ENCODE measurements around the gene LGR4. TPM values are rescaled to one million over a fixed set of nuclear protein-coding genes. Genes with fewer than 3 reads are reported as not detected.
A peak's percentile ranks its signal among the peaks of the same experiment; 100 is the strongest.

The LGR4 gene
- total and polyA plus RNA-seq, 4 donors: 4.6 to 25.7 (median 21.5) TPM

- Histone ChIP-seq H3K27ac (ENCODE audit: low read depth in 1 of 2, low read length in 2 of 2) (no peak overlapping the region), H3K4me1 (ENCODE audit: control insufficient read depth in 1 of 2, insufficient read depth in 2 of 2, low read length in 2 of 2) (no peaks in the 10 kb centered on the region), H3K36me3 (ENCODE audit: control insufficient read depth in 1 of 2, insufficient read depth in 2 of 2, low read length in 1 of 2) (peaks cover 2 to 3% of the 10 kb centered on the region in 2 donors), H3K4me3 (ENCODE audit: low read length in 2 of 2) (no peak overlapping the region), H3K27me3 (ENCODE audit: control insufficient read depth in 1 of 2, insufficient read depth in 2 of 2, low read length in 1 of 2) (no peaks in the 10 kb centered on the region), H3K9me3 (ENCODE audit: control insufficient read depth, low read length) (no peaks in the 10 kb centered on the region)
- no peak for DNase-seq
- no peak for ATAC-seq (ENCODE audit: low FRiP score)
- 94 to 96% methylated on average over 1 of the region's 1 CpG for WGBS, 2 donors
- intact Hi-C loops (cut with DNase I): no loop called here
Measured at GRCh38 chr11:27495710-27496300, 23.2 kb upstream of the LGR4 start.

GRCh38 chr11:27489092-27489491 is 16.5 kb upstream of the LGR4 start:
- Histone ChIP-seq H3K9me3 (ENCODE audit: control insufficient read depth, low read length) (no peaks in the 10 kb centered on the region), H3K36me3 (ENCODE audit: control insufficient read depth in 1 of 2, insufficient read depth in 2 of 2, low read length in 1 of 2) (peaks cover 0 to 3% of the 10 kb centered on the region in 2 donors), H3K4me3 (ENCODE audit: low read length in 2 of 2) (no peak overlapping the region), H3K27ac (ENCODE audit: low read depth in 1 of 2, low read length in 2 of 2) (no peak overlapping the region), H3K27me3 (ENCODE audit: control insufficient read depth in 1 of 2, insufficient read depth in 2 of 2, low read length in 1 of 2) (no peaks in the 10 kb centered on the region), H3K4me1 (ENCODE audit: control insufficient read depth in 1 of 2, insufficient read depth in 2 of 2, low read length in 2 of 2) (no peaks in the 10 kb centered on the region)
- no peak for ATAC-seq (ENCODE audit: low FRiP score)
- intact Hi-C loops (cut with DNase I): loop anchor here (10.0 kb wide), 3 partner anchors 184 to 734 kb away; no protein-coding TSS in a partner anchor
- no peak for DNase-seq
- 80 to 81% methylated on average over 5 of the region's 5 CpGs for WGBS, 2 donors

DNA sequence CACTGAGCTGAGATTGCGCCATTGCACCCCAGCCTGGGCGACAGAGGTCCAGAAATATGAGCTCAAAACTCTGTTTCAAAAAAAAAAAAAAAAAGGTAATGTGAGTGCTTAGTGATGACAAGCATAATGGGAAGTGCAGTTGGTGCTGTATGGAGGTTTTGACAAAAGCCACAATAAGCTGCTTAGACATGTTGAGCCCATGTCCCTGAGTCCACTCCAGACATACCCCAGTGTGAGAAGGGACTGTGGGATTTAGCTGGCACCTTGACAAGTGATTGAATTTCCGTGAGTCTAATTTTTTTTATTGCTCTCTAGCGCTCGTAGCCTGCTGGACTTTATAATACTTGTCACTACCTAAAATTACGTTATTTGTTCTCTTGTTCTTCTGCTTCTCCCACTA is 15.1 kb upstream of the LGR4 start:
- Histone ChIP-seq H3K4me3 (ENCODE audit: low read length in 2 of 2) (no peak overlapping the region), H3K9me3 (ENCODE audit: control insufficient read depth, low read length) (no peaks in the 10 kb centered on the region), H3K36me3 (ENCODE audit: control insufficient read depth in 1 of 2, insufficient read depth in 2 of 2, low read length in 1 of 2) (peaks cover 0 to 3% of the 10 kb centered on the region in 2 donors), H3K4me1 (ENCODE audit: control insufficient read depth in 1 of 2, insufficient read depth in 2 of 2, low read length in 2 of 2) (no peaks in the 10 kb centered on the region), H3K27ac (ENCODE audit: low read depth in 1 of 2, low read length in 2 of 2) (no peak overlapping the region), H3K27me3 (ENCODE audit: control insufficient read depth in 1 of 2, insufficient read depth in 2 of 2, low read length in 1 of 2) (no peaks in the 10 kb centered on the region)
- no peak for DNase-seq
- intact Hi-C loops (cut with DNase I): loop anchor here (2.0 to 10.0 kb wide), 4 partner anchors 183 to 733 kb away; no protein-coding TSS in a partner anchor
- ATAC-seq (ENCODE audit: low FRiP score): no peak
- WGBS, 2 donors: 63 to 69% methylated on average over 6 of the region's 6 CpGs

DNA sequence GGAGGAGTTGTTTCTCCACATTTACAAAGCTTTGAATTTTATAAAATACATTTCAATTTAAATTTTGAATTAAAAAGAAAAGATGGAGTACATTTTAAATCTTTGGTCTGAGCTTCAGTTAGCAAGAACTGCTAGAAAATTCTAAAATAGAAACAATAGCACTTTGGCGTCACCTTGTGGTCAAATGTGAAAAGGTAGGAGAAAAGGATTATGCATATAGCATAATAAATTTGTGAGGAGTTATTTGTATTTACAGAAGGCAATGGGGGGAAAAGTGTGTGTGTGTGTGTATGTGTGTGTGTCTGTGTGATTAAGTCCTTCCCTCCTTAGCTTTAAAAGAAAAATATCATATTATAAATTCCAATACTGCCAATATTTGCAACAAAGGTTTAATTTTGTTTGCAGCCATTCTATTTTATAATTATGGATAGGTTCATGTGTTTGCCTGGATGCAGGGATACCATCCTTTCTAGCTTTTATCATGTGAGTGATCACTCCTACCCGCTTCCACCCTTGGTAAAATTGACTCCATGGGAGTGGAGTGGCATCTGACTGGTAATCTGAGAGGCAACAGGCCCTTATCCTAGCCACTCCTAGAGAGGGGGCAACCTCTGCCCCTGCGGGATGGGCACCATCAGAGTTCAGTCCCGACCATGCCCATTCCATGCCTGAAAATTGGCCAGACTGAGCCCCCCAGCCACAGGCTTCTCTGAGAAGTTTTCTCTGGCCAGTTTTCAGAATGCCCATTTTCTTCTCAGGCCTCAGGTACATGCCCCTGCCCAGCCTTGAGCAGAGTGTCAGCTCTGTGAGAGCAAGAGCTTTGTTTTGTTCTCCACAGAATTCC is 13.6 kb upstream of the LGR4 start:
- Histone ChIP-seq H3K36me3 (ENCODE audit: control insufficient read depth in 1 of 2, insufficient read depth in 2 of 2, low read length in 1 of 2) (peaks cover 0 to 3% of the 10 kb centered on the region in 2 donors), H3K27me3 (ENCODE audit: control insufficient read depth in 1 of 2, insufficient read depth in 2 of 2, low read length in 1 of 2) (no peaks in the 10 kb centered on the region), H3K4me1 (ENCODE audit: control insufficient read depth in 1 of 2, insufficient read depth in 2 of 2, low read length in 2 of 2) (no peaks in the 10 kb centered on the region), H3K9me3 (ENCODE audit: control insufficient read depth, low read length) (no peaks in the 10 kb centered on the region), H3K4me3 (ENCODE audit: low read length in 2 of 2) (no peak overlapping the region), H3K27ac (ENCODE audit: low read depth in 1 of 2, low read length in 2 of 2) (no peak overlapping the region)
- ATAC-seq (ENCODE audit: low FRiP score) (peak; percentile 64), DNase-seq (no peak)
- 33 to 34% methylated on average over 4 of the region's 4 CpGs for WGBS, 2 donors
- intact Hi-C loops (cut with DNase I): loop anchor here (2.0 to 10.0 kb wide), 4 partner anchors 181 to 731 kb away; no protein-coding TSS in a partner anchor

- H3K4me1 ChIP-seq (ENCODE audit: control insufficient read depth in 1 of 2, insufficient read depth in 2 of 2, low read length in 2 of 2): no peaks in the 10 kb centered on the region
- ATAC-seq (ENCODE audit: low FRiP score) (no peak), DNase-seq (no peak)
- no peaks in the 10 kb centered on the region for H3K36me3 ChIP-seq (ENCODE audit: control insufficient read depth in 1 of 2, insufficient read depth in 2 of 2, low read length in 1 of 2)
- no peaks in the 10 kb centered on the region for H3K9me3 ChIP-seq (ENCODE audit: control insufficient read depth, low read length)
- no peaks in the 10 kb centered on the region for H3K27me3 ChIP-seq (ENCODE audit: control insufficient read depth in 1 of 2, insufficient read depth in 2 of 2, low read length in 1 of 2)
- intact Hi-C loops (cut with DNase I): loop anchor here (10.0 kb wide), 3 partner anchors 178 to 728 kb away; no protein-coding TSS in a partner anchor
- 87 to 88% methylated on average over 2 of the region's 2 CpGs for WGBS, 2 donors
- H3K4me3 ChIP-seq (ENCODE audit: low read length in 2 of 2): no peak overlapping the region
- no peak overlapping the region for H3K27ac ChIP-seq (ENCODE audit: low read depth in 1 of 2, low read length in 2 of 2)
Measured at GRCh38 chr11:27482793-27483192, 10.2 kb upstream of the LGR4 start.

GRCh38 chr11:27481992-27482391 is 9.4 kb upstream of the LGR4 start:
- Histone ChIP-seq H3K9me3 (ENCODE audit: control insufficient read depth, low read length) (no peaks in the 10 kb centered on the region), H3K27me3 (ENCODE audit: control insufficient read depth in 1 of 2, insufficient read depth in 2 of 2, low read length in 1 of 2) (no peaks in the 10 kb centered on the region), H3K36me3 (ENCODE audit: control insufficient read depth in 1 of 2, insufficient read depth in 2 of 2, low read length in 1 of 2) (no peaks in the 10 kb centered on the region), H3K4me1 (ENCODE audit: control insufficient read depth in 1 of 2, insufficient read depth in 2 of 2, low read length in 2 of 2) (no peaks in the 10 kb centered on the region), H3K4me3 (ENCODE audit: low read length in 2 of 2) (no peak overlapping the region), H3K27ac (ENCODE audit: low read depth in 1 of 2, low read length in 2 of 2) (no peak overlapping the region)
- intact Hi-C loops (cut with DNase I): loop anchor here (10.0 kb wide), 3 partner anchors 177 to 727 kb away; no protein-coding TSS in a partner anchor
- 50 to 58% methylated on average over 4 of the region's 4 CpGs for WGBS, 2 donors
- ATAC-seq (ENCODE audit: low FRiP score) (no peak), DNase-seq (no peak)

- Histone ChIP-seq H3K9me3 (ENCODE audit: control insufficient read depth, low read length) (no peaks in the 10 kb centered on the region), H3K27ac (ENCODE audit: low read depth in 1 of 2, low read length in 2 of 2) (no peak overlapping the region), H3K4me3 (ENCODE audit: low read length in 2 of 2) (no peak overlapping the region), H3K36me3 (ENCODE audit: control insufficient read depth in 1 of 2, insufficient read depth in 2 of 2, low read length in 1 of 2) (no peaks in the 10 kb centered on the region), H3K4me1 (ENCODE audit: control insufficient read depth in 1 of 2, insufficient read depth in 2 of 2, low read length in 2 of 2) (no peaks in the 10 kb centered on the region), H3K27me3 (ENCODE audit: control insufficient read depth in 1 of 2, insufficient read depth in 2 of 2, low read length in 1 of 2) (no peaks in the 10 kb centered on the region)
- WGBS, 2 donors: 83 to 95% methylated on average over 2 of the region's 2 CpGs
- no peak for ATAC-seq (ENCODE audit: low FRiP score)
- no peak for DNase-seq
- intact Hi-C loops (cut with DNase I): no loop called here
Measured at GRCh38 chr11:27477831-27478230, 5.2 kb upstream of the LGR4 start.

GRCh38 chr11:27477243-27477642 is 4.7 kb upstream of the LGR4 start:
- H3K4me3 ChIP-seq (ENCODE audit: low read length in 2 of 2): no peak overlapping the region
- H3K36me3 ChIP-seq (ENCODE audit: control insufficient read depth in 1 of 2, insufficient read depth in 2 of 2, low read length in 1 of 2): no peaks in the 10 kb centered on the region
- H3K27ac ChIP-seq (ENCODE audit: low read depth in 1 of 2, low read length in 2 of 2): no peak overlapping the region
- no peaks in the 10 kb centered on the region for H3K9me3 ChIP-seq (ENCODE audit: control insufficient read depth, low read length)
- H3K27me3 ChIP-seq (ENCODE audit: control insufficient read depth in 1 of 2, insufficient read depth in 2 of 2, low read length in 1 of 2): no peaks in the 10 kb centered on the region
- no peak for DNase-seq
- no peaks in the 10 kb centered on the region for H3K4me1 ChIP-seq (ENCODE audit: control insufficient read depth in 1 of 2, insufficient read depth in 2 of 2, low read length in 2 of 2)
- ATAC-seq (ENCODE audit: low FRiP score): no peak
- intact Hi-C loops (cut with DNase I): no loop called here

DNA sequence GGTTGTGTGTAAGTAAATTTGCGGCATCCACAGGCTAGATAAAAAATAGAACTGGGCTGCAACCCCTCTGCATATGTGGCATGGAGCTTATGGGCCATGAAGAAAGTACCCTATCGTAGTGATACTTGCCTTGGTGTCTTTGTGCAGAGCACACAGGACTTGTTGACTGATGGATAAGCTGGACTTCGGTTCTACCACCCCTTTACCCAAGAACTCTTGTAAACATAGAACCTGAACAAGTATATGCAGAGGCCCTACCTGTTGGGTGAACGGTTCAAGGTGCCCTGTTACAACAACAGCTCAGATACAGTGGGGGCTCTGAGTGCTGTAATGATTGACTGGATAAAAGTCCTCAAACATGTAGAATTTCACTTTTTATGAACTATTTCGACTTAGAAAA is 3.0 kb upstream of the LGR4 start:
- Histone ChIP-seq H3K4me1 (ENCODE audit: control insufficient read depth in 1 of 2, insufficient read depth in 2 of 2, low read length in 2 of 2) (no peaks in the 10 kb centered on the region), H3K27me3 (ENCODE audit: control insufficient read depth in 1 of 2, insufficient read depth in 2 of 2, low read length in 1 of 2) (no peaks in the 10 kb centered on the region), H3K27ac (ENCODE audit: low read depth in 1 of 2, low read length in 2 of 2) (no peak overlapping the region), H3K9me3 (ENCODE audit: control insufficient read depth, low read length) (no peaks in the 10 kb centered on the region), H3K36me3 (ENCODE audit: control insufficient read depth in 1 of 2, insufficient read depth in 2 of 2, low read length in 1 of 2) (no peaks in the 10 kb centered on the region), H3K4me3 (ENCODE audit: low read length in 2 of 2) (no peak overlapping the region)
- DNase-seq (no peak), ATAC-seq (ENCODE audit: low FRiP score) (no peak)
- WGBS, 2 donors: 96% methylated on average over 5 of the region's 5 CpGs
- intact Hi-C loops (cut with DNase I): no loop called here

Measured in aorta (tissue), 5 donors.